ENCODE data around the gene HS6ST3.
"Not testable (repeated sequence)": the region's sequence is repeated elsewhere in the genome, so short reads cannot be mapped to it uniquely, and the experiment has no call there.

HS6ST3 gene

GRCh38 chr13:96100457-96101220 lies 10.7 kb downstream of the HS6ST3 start:
- Histone ChIP-seq H3K27me3 (ENCODE audit: insufficient read depth, low read length, poor library complexity) (no peaks in the 10 kb centered on the region), H3K36me3 (ENCODE audit: insufficient read depth, low read length) (no peaks in the 10 kb centered on the region), H3K4me2 (ENCODE audit: insufficient read depth, low read length) (no peak overlapping the region), H3K4me1 (ENCODE audit: insufficient read depth, low read length) (no peaks in the 10 kb centered on the region), H3K79me2 (ENCODE audit: insufficient read depth, low read length) (no peaks in the 10 kb centered on the region), H3K27ac (ENCODE audit: low read length) (no peak overlapping the region), H3K9me3 (ENCODE audit: insufficient read depth, low read length, severe bottlenecking) (no peaks in the 10 kb centered on the region), H2AFZ (ENCODE audit: low read depth, low read length) (no peak overlapping the region), H3K9ac (ENCODE audit: low read depth, low read length) (no peak overlapping the region), H4K20me1 (ENCODE audit: insufficient read depth, low read length) (no peaks in the 10 kb centered on the region), H3K4me3 (ENCODE audit: low read depth in 1 of 2, low read length in 2 of 2) (no peak overlapping the region)
- TF ChIP-seq EZH2 (IDR thresholded peaks at IDR 0.05; ENCODE audit: borderline replicate concordance, low read depth, low read length, severe bottlenecking) (no peak), CTCF (IDR thresholded peaks at IDR 0.05; ENCODE audit: borderline replicate concordance, extremely low read depth, low read length, poor library complexity, severe bottlenecking) (no peak)
- DNase-seq (no peak), ATAC-seq (ENCODE audit: insufficient read depth, low read depth) (no peak)

- no peak for TF ChIP-seq CTCF (IDR thresholded peaks at IDR 0.05; ENCODE audit: borderline replicate concordance, extremely low read depth, low read length, poor library complexity, severe bottlenecking)
- TF ChIP-seq EZH2 (IDR thresholded peaks at IDR 0.05; ENCODE audit: borderline replicate concordance, low read depth, low read length, severe bottlenecking): no peak
- ATAC-seq (ENCODE audit: insufficient read depth, low read depth) (no peak), DNase-seq (no peak)
- H3K27ac ChIP-seq (ENCODE audit: low read length): no peak overlapping the region
- H3K36me3 ChIP-seq (ENCODE audit: insufficient read depth, low read length): no peaks in the 10 kb centered on the region
- no peak overlapping the region for H3K9ac ChIP-seq (ENCODE audit: low read depth, low read length)
- H3K4me3 ChIP-seq (ENCODE audit: low read depth in 1 of 2, low read length in 2 of 2): no peak overlapping the region
- no peaks in the 10 kb centered on the region for H3K27me3 ChIP-seq (ENCODE audit: insufficient read depth, low read length, poor library complexity)
- H4K20me1 ChIP-seq (ENCODE audit: insufficient read depth, low read length): no peaks in the 10 kb centered on the region
- no peaks in the 10 kb centered on the region for H3K4me1 ChIP-seq (ENCODE audit: insufficient read depth, low read length)
- H2AFZ ChIP-seq (ENCODE audit: low read depth, low read length): no peak overlapping the region
- H3K79me2 ChIP-seq (ENCODE audit: insufficient read depth, low read length): no peaks in the 10 kb centered on the region
- H3K9me3 ChIP-seq (ENCODE audit: insufficient read depth, low read length, severe bottlenecking): peaks cover 1% of the 10 kb centered on the region
- H3K4me2 ChIP-seq (ENCODE audit: insufficient read depth, low read length): no peak overlapping the region
These were observed 14.6 kb downstream of the HS6ST3 start for GRCh38 chr13:96104516-96104915.

- not testable (repeated sequence) for H3K9me3 ChIP-seq (ENCODE audit: insufficient read depth, low read length, severe bottlenecking); DNase-seq; H3K4me1 ChIP-seq (ENCODE audit: insufficient read depth, low read length); H3K9ac ChIP-seq (ENCODE audit: low read depth, low read length); H3K36me3 ChIP-seq (ENCODE audit: insufficient read depth, low read length); H3K4me2 ChIP-seq (ENCODE audit: insufficient read depth, low read length); H2AFZ ChIP-seq (ENCODE audit: low read depth, low read length); ATAC-seq (ENCODE audit: insufficient read depth, low read depth); H3K27ac ChIP-seq (ENCODE audit: low read length); H4K20me1 ChIP-seq (ENCODE audit: insufficient read depth, low read length); H3K4me3 ChIP-seq (ENCODE audit: low read depth in 1 of 2, low read length in 2 of 2); H3K79me2 ChIP-seq (ENCODE audit: insufficient read depth, low read length); H3K27me3 ChIP-seq (ENCODE audit: insufficient read depth, low read length, poor library complexity)
These were observed 18.2 kb downstream of the HS6ST3 start for GRCh38 chr13:96108072-96108471.

GRCh38 chr13:96109125-96109524 lies 19.2 kb downstream of the HS6ST3 start:
- Histone ChIP-seq H3K4me1 (ENCODE audit: insufficient read depth, low read length) (no peaks in the 10 kb centered on the region), H3K4me2 (ENCODE audit: insufficient read depth, low read length) (no peak overlapping the region), H3K9ac (ENCODE audit: low read depth, low read length) (no peak overlapping the region), H3K27ac (ENCODE audit: low read length) (no peak overlapping the region), H4K20me1 (ENCODE audit: insufficient read depth, low read length) (no peaks in the 10 kb centered on the region), H3K36me3 (ENCODE audit: insufficient read depth, low read length) (no peaks in the 10 kb centered on the region), H3K9me3 (ENCODE audit: insufficient read depth, low read length, severe bottlenecking) (peaks cover 5% of the 10 kb centered on the region), H3K4me3 (ENCODE audit: low read depth in 1 of 2, low read length in 2 of 2) (no peak overlapping the region), H3K79me2 (ENCODE audit: insufficient read depth, low read length) (no peaks in the 10 kb centered on the region), H2AFZ (ENCODE audit: low read depth, low read length) (no peak overlapping the region), H3K27me3 (ENCODE audit: insufficient read depth, low read length, poor library complexity) (no peaks in the 10 kb centered on the region)
- TF ChIP-seq CTCF (IDR thresholded peaks at IDR 0.05; ENCODE audit: borderline replicate concordance, extremely low read depth, low read length, poor library complexity, severe bottlenecking): no peak
- no peak for TF ChIP-seq EZH2 (IDR thresholded peaks at IDR 0.05; ENCODE audit: borderline replicate concordance, low read depth, low read length, severe bottlenecking)
- ATAC-seq (ENCODE audit: insufficient read depth, low read depth) (no peak), DNase-seq (no peak)

Measured in DND-41 (cell line).